ENCODE measurements around the gene UBQLN4.
"Not testable (repeated sequence)": the region's sequence is repeated elsewhere in the genome, so short reads cannot be mapped to it uniquely, and the experiment has no call there.

Gene UBQLN4

GRCh38 chr1:156080863-156081179 lies 27.2 kb upstream of the UBQLN4 start:
- no peak for DNase-seq

DNA sequence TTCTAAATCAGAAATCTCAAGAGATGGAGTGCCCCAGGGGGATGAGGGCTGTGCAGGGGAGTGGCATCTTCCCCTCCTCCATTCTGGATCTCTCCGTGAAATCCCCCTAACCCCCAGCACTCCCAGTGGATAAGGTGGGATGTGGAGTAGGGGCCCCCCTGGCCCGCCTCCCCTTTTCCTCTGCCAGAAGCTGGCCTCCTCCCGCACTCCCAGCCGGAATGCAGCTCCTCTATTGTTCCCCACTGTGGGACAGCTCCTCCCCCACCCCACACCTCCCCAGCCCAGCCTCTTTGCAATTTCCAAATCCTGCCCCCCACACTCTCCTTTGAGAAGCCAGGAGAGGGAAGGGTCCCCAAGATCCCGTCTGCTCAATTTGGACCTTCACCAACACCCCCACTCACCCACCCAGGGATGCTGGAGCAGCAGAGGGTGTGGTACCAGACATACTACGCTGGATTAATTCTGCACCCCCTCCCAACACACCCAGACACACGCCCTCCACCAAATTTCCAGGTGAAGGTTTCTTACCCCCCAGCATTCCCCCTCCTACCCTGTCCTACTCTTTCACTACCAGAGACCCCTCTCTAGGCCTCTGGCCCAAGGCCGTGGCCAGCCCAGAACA lies 26.8 kb upstream of the UBQLN4 start:
- no peak for DNase-seq

- DNase-seq: no peak
These were observed 26.2 kb upstream of the UBQLN4 start for GRCh38 chr1:156079762-156080161.

DNA sequence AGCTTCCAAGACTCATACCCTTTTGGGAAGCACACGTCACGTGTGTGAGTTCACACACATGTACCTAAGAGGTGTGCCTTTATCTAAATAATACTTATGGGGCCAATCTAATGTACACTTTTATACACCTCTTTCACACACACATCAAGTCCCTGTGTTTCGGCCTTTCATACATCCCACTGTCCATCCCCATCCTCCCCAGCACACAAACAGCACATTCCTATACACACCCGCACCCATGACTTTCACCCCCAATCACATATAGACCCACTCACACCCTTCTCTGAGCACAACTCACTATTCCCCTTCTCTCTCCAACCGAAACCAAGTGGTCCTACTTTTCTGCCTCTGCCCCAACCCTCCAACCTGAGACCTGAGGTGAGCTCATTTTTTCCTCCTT lies 25.1 kb upstream of the UBQLN4 start:
- DNase-seq: no peak

DNA sequence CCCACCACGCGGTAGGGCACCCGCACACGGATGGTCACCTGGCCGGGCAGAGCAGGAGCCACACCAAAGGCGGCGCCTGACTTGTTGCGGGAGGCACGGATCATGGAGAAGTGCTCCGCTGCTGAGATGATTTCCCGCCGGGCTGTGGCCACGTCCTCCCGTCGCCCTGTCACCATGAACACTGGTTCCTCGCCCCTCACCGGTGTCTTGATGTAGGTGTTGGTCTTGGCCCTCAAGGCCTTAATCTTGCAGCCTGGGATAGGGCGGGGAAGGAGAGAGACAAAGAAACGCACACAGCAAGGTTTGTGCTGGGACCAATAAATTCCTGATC lies 23.8 kb upstream of the UBQLN4 start:
- no peak for DNase-seq

DNA sequence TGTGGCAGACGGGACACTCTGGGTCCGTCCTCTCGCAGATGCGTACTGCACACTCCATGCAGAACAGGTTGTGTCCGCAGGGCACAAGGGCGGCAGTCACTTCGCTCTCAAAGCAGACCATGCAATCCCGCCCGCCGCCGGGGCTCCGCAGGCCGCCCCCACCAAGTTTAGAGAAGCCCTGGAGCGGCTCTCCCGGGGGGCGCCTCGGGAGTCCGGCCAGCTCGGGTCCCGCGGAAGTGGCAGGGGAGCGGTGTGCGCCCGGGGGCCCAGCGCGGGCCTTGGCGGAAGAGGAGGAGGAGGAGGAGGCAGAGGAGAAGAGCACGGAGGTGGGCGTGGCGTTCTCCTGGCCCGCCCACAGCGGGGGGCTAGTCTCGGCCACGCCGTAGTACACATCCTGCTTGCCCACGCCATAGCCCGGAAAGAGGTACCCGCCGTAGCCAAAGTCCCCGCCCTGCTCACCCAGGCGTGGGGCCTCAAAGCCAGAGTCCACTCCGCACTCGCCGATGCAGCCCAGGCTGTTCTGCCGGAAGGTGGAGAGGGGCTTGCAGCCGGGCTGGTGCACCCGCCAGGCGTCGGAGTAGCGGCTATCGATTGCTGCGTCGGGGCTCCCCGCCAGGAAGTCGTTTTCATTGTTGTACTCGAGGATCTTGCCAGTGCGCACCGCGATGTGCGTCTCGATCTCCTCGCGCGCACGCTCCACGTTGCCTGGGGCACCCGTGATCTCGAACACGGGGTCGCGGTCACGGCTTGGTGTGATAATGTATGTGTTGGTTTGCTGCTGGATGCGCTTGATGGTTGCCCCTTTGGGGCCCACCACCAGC lies 23.2 kb upstream of the UBQLN4 start:
- DNase-seq: no peak

DNA sequence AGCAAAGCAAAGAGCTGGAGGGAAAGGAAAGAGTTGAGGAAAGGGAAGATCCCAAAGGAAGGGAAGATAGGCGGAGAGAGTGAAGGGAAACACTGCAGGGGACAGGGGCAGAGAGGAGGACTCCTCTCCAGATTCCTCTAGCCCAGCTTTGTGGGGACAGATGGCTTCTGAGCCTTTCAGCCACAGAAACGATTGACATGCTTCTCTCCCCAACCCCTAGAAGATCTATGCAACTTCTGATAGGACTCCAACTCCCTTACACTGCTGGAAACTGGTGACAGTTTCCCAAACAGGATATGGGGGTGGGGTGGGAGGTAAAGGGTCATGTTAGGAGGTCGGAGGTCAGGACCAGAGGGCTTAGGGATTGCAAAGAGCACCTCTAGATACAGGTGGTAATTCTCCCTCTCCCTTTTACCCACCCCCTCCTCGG lies 22.2 kb upstream of the UBQLN4 start:
- DNase-seq: no peak

- no peak for DNase-seq
These were observed 21.6 kb upstream of the UBQLN4 start for GRCh38 chr1:156075162-156075561.

GRCh38 chr1:156074661-156075060 lies 21.1 kb upstream of the UBQLN4 start:
- DNase-seq: no peak

DNA sequence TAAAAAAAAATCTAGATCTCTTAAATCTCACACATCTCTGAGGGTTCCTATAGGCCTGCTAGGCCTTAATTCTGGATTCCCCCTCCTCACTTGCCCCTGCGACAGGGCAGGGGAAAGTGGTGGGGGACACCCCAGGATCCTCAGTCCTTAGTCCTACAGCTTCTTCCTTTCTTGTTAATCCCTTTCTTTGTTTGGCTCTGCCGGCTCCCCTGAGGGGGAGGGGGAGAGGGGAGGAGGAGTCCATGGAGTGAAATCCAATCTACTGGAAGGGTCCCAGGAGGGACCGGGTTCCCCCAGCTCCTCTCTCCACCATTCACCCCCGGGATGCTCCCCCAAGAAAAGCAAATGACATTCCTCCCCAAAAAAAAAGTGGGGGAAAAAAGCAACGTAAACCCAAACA lies 20.1 kb upstream of the UBQLN4 start:
- DNase-seq: no peak

- DNase-seq: no peak
These were observed 19.6 kb upstream of the UBQLN4 start for GRCh38 chr1:156073110-156073687.

GRCh38 chr1:156072251-156072650 lies 18.7 kb upstream of the UBQLN4 start:
- no peak for DNase-seq

DNA sequence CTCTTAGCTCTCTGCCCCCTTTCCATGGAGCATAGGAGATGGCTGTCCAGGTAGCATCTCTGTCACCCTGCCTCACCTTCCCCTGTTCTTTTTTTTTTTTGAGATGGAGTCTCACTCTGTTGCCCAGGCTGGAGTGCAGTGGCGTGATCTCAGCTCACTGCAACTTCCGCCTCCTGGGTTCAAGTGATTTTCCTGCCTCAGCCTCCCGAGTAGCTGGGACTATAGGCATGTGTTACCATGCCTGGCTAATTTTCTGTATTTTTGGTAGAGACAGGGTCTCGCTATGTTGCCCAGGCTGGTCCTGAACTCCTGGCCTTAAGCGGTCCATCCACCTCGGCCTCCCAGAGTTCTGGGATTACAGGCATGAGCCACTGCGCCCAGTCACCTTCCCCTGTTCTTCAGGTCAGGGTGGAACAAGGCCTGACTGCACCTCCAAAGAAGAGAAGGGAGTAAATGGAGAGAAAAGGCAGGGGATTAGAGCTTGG lies 17.8 kb upstream of the UBQLN4 start:
- not testable (repeated sequence) for DNase-seq

GRCh38 chr1:156070548-156070947 lies 16.9 kb upstream of the UBQLN4 start:
- no peak for DNase-seq

DNA sequence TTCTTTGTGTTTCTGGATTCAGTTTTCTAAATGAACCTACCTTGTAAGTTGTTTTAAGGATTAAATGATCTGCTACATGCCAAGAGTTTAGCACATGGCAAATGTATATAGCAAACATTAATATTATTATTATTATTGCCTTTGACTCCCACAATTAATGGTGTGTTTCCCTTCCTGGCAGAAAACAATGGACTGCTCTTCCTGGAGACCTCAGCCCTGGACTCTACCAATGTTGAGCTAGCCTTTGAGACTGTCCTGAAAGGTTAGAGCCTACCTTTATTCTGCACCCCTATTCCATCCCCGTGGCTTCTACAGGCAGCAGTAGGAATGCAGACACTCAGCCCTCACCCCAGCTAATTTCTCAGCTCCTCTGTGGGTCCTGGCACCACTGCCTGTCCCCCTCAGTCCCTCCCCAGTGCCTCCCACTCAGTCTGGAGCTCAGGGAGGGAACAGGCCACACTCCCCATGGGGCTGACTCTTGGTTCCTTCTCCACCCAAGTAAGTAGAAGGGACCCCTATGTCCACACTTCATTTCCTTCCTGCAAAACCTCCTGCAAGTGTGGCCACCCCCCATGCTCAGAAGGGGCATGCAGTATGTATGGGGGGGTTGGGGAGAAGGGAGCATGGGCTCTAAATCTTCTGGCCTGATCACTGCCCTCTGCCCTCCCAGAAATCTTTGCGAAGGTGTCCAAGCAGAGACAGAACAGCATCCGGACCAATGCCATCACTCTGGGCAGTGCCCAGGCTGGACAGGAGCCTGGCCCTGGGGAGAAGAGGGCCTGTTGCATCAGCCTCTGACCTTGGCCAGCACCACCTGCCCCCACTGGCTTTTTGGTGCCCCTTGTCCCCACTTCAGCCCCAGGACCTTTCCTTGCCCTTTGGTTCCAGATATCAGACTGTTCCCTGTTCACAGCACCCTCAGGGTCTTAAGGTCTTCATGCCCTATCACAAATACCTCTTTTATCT lies 16.2 kb upstream of the UBQLN4 start:
- DNase-seq: no peak

GRCh38 chr1:156067262-156067661 lies 13.7 kb upstream of the UBQLN4 start:
- DNase-seq: no peak

- DNase-seq: no peak
These were observed 12.3 kb upstream of the UBQLN4 start for GRCh38 chr1:156065871-156066270.

- no peak for DNase-seq
These were observed 11.6 kb upstream of the UBQLN4 start for GRCh38 chr1:156065212-156065611.

- DNase-seq: no peak
These were observed 11.0 kb upstream of the UBQLN4 start for GRCh38 chr1:156064615-156065014.

GRCh38 chr1:156063997-156064285 lies 10.3 kb upstream of the UBQLN4 start:
- DNase-seq: no peak

GRCh38 chr1:156062189-156062588 lies 8.6 kb upstream of the UBQLN4 start:
- no peak for DNase-seq

- no peak for DNase-seq
These were observed 7.5 kb upstream of the UBQLN4 start, which contains the start of gene RAB25 for GRCh38 chr1:156060937-156061636. TSS of gene RAB25 (plus strand) at chr1:156061160. CDS start at chr1:156061401, 241 bp downstream.
